ENCODE data around the gene CCK.
"Not testable (repeated sequence)": the region's sequence is repeated elsewhere in the genome, so short reads cannot be mapped to it uniquely, and the experiment has no call there.

CCK gene, protein sequence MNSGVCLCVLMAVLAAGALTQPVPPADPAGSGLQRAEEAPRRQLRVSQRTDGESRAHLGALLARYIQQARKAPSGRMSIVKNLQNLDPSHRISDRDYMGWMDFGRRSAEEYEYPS

GRCh38 chr3:42266085-42266484 lies at the start of gene CCK:
Gene CCK (minus strand): TSS chr3:42266185. CDS start chr3:42263630, 2,555 bp downstream.
- DNase-seq: no peak

GRCh38 chr3:42314411-42314810 lies 48.4 kb upstream of the CCK start:
- DNase-seq: no peak

DNA sequence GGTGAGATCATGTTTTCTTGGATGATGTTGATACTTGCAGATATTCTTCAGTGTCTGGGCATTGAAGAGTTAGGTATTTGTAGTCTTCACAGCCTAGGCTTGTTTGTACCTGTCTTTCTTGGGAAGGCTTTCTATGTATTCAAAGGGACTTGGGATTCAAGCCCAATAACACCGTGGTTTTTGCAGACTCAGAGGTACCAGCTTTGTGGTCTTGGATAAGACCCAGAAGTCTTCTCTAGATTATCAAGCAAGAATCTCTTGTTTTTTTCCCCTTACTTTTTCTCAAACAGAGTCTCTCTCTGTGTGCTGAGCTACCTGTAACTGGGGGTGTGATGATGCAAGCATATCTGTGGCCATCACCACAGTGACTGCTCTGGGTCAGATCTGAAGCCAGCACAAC lies 42.7 kb upstream of the CCK start:
- no peak for DNase-seq

GRCh38 chr3:42306499-42306898 lies 40.5 kb upstream of the CCK start:
- DNase-seq: peak; percentile 23

DNA sequence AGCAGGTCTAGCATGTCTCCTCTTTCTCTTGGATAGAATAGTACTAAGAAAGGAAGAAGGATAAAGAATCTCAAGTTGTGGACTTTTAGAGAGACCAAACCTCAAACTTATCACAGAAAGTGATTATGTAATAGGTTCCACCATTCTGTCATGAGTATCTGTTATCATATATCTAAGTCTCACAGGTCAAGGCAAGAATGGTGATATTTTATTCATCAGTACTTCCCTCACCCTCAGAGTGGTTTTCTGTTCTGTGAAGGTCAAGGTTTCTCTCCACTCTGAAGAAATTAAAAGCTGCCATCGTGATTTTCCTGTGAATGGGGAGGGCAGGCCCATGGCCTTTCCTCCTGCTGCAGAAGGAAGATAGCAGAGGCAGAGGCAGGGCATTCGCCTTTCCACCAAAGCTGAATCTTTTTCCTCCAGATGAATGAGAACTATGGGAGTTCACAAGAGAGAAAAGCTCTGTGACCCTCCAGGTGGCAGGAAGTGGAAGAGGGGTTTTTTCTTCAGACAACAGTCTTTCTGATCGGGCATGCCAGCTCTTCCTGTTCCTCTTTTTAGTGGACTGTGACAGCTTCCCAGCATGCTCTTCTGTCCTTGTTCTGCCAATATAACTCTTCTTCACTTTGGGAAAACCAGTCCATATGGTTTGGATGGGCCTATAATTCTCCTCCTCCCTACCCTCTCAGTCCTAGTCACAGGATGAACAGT lies 37.1 kb upstream of the CCK start:
- no peak for DNase-seq

DNA sequence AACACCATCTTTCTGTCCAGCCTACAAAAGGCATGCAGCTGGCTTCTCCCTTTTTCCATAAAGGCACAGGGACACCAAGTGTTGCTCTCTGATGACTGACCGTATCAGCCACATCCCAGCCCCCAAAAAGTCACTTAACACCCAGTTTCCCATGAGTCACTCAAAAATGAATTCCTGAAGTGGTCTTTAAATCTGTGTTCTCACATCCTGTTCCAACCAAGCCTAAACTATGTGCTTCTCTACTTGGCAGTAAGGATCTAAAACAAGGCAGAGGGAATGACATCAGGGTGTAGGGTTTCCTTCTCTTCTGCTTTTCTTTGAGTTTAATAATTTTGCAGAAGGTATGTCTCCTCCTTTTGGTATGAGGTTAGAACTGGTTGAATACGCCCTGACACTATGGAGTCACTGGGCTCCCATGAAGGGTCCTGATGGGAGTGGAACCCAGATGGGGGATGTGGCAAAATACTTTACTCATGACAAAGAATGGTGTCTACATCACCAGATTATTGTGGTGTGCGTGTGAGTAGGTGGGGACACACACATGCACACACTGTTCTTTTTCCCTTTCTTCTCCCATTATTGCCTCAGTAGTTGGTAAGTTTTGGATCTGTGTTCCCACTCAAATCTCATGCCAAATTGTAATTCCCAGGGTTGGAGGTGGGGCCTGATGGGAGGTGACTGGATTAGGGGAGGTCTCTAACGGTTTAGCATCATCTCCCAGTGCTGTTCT lies 35.6 kb upstream of the CCK start:
- no peak for DNase-seq

DNA sequence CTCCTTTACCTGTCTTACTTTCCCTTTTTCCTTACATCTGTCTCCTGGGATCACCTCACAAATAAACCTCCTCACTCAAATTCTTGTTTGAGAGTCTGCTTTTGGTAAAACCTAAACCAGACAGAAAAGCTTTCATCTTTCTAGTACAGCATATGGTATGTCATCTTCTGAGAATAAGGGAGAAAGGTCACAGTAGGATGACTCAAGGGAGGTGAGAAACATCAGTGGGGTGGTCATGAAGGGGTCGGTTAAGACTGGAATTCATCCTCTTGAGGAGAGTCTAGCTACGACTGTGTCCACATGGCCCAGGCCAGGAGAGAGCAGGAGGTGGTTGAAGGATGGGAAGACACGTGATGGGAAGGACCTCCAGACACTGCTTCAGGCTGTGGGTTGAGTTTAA lies 34.8 kb upstream of the CCK start:
- no peak for DNase-seq

DNA sequence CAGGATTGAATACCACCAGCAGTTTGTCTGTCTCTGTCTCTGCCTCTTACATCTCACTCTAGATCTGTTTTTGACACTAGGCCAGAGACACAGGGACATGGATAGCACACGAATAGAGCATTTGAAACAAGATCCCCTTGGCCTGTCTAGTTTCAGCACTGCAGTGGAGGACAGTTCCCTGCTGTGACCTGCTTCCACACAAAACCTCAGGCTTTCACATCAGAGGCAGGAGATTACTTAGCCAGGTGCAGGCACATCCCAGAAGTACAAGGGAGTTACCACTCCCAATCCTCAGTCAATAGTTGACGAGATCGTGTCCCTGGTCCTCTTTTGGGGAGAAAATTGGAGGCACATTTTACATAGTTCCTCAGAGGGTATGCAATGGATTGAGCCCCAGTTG lies 34.0 kb upstream of the CCK start:
- peak; percentile 48 for DNase-seq

- DNase-seq: no peak
Measured at GRCh38 chr3:42298259-42298658, 32.3 kb upstream of the CCK start.

DNA sequence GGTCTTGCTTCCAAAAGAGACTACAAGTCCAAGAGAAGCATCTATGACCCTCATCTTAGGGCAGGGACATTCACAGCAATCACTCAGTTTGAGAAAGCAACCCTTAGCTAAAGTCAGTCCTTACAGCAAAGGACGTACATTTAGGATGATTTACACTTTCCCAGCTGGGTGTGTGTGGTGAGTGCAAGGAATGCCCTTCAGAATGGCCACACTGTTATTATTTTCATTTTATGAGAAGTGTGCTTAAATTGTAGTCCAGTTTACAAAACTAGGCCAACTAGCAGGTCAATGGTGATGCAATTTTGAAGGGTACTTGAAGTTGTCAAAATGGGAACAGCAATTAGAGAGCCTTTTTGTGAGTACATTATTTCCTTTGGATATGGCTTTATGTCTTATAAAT lies 26.0 kb upstream of the CCK start:
- no peak for DNase-seq

DNA sequence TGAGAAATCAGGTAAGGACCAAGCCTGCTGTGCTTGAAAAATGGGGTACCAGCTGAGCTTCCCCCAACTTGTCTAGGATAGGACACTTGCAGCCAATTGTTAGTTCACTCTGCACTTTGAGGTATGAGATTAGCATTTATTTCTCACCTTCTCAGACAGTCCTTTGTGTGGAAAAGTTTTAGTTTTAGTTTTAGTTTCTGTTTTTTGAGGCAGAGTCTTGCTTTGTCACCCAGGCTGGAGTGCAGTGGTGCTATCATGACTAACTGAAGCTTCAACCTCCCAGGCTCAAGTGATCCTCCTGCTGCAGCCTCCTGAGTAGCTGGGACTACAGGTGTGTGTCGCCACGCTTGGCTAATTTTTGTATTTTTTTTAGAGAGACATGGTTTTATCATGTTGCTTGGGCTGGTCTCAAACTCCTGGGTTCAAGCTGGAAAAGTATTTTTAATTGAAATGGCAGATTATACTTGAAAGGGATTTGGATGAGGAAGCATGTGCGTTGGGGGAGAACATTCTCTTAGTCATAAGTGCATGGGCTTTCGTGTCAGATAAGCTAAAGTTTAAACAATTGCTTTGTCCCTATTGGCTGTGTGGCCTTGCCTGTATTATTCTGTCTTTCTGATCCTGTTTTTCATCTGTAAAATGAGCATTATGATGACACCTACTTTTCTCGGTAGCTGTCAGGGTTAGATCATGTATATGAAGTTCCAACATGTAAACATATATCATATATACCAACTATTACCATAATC lies 25.2 kb upstream of the CCK start:
- peak; percentile 13 for DNase-seq

DNA sequence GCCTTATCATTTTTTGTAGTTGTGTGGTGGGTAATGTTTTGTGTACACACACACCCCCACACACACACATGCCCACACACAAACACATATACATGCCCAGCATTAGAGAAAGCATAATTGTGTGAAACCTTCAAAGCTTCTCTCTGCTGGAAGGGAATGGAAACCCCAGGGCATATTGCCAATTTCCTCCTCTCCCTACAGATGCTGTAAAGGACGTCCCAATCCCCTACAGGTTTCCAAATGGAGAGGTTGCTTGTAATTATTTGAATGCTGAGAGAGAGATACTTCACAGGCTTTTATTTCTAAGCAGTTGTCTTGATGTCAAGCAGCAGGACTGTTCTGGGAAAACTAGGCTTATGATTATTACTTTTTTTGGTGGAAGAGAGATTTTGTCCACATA lies 23.0 kb upstream of the CCK start:
- no peak for DNase-seq

DNA sequence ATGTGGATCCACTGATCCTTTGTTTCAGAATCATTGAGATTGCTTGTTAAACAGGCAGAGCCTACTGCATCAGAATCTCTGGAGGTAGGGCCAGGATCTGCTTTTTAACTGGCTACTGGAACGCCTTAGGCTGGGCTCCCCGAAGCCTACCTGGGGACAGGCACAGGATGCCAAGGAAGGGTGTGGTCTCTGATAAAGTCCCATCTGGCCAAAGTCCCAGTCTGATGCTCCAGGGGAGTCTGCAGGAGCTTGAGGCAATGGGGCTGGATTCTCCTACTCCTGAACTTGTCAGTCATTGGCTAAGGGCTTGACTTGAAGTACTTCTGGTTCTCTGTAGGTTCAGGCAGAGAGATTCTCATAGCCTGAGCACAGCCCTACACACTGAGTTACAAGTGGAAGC lies 22.4 kb upstream of the CCK start:
- no peak for DNase-seq

DNA sequence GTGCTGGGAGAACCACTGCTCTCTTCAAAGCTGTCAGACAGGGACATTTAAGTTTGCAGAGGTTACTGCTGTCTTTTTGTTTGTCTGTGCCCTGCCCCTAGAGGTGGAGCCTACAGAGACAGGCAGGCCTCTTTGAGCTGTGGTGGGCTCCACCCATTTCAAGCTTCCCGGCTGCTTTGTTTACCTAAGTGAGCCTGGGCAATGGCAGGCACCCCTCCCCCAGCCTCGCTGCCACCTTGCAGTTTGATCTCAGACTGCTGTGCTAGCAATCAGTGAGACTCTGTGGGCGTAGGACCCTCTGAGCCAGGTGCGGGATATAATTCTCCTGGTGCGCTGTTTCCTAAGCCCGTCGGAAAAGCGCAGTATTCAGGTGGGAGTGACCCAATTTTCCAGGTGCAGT lies 21.4 kb upstream of the CCK start:
- not testable (repeated sequence) for DNase-seq

DNA sequence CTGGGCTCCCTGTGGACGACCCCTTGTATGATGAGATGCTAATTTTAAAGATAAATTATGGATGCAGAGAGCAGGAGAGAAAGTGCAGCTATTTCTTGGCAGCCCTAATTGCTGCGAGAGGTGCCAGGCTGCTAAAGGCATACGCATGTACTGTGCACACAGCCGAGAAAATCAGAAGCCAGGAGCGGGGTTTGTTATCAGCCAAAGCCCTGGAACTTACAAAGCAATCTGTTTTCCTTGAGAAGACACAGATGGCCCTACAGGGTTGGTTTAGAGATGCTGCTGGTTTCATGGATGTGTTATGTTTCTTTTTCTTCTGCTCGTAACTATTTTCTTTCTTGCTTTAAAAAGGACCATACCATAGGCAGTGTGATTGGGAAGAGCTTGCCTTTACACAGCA lies 11.7 kb upstream of the CCK start:
- no peak for DNase-seq

DNA sequence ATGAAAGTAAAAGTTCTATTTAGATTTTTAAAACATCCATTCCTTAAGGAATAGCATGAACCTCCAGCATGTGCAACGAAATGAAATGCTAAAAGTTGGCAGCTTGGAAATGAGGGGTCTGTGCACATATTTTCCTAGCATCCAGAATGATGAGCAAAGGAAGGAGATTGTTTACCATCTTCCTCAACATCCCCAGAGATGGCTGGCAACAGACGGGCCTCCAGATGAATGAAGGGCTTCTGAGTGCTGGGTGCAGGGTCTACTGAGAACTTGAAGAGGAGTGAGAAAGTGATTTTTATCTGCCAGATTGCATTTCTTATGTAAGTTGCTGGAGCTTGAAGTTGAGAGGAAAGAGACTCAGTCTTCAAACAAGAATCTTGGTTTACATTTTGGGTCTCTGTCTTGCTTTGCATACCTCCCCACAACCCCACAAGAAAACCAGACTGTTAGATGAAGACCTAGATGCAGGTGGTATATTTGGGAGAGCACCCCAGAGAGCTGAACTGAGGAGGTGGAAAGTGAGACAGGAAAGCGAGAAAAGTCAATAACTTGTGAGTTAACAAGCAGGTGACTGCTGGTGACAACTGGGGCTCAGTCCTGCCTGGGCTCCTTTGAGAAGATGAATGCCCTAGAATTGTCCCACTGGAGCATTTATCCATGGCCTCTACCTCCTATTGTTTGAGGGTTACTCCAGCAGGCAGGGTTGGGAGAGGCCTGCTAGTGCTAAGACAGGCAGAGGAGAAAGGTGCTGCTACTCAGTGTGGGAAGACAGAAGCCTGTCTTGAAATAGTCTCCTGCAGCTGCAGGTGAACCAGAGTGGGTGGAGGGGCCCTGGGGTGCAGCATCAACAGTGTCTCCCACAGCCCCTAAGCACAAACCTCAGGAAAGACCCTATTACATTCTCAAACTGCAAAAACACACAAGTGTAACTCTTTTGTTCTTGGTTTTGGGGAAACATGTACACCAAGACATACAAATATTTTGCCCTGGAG lies 10.5 kb upstream of the CCK start:
- no peak for DNase-seq

- DNase-seq: no peak
Measured at GRCh38 chr3:42275217-42275616, 9.2 kb upstream of the CCK start.

GRCh38 chr3:42274266-42274665 lies 8.3 kb upstream of the CCK start:
- DNase-seq: no peak

GRCh38 chr3:42273361-42273760 lies 7.4 kb upstream of the CCK start:
- no peak for DNase-seq

DNA sequence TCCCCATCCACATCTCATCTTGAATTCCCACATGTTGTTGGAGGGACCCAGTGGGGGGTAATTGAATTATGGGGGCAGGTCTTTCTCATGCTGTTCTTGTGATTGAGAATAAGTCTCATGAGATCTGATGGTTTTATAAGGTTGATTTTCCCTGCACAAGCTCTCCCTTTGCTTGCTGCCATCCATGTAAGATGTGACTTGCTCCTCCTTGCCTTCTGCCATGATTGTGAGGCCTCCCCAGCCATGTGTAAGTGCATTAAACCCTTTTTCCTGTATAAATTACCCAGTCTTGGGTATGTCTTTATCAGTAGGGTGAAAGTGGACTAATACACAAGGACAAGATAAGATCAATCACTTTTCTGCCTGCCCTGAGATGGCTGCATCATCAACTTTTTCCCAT lies 5.8 kb upstream of the CCK start:
- DNase-seq: no peak

DNA sequence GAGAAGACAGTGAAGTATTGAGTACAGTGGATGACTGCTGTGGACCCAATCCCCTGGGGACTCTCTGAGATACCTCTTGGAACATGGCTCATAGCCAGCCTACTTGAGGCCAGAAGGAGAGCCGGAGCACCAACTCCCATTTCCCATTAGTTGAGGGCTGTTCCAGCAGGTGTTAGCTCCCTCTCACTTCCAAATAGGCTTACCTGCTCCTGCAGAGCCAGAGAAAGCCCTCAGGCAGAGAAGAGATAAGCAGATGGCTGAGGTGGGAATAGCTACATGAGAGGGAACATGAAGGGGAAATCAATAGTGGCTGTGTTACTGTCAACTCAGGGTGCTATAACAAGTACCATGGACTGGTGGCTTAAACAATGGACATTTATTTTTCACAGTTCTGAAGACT lies 4.6 kb upstream of the CCK start:
- DNase-seq: no peak

DNA sequence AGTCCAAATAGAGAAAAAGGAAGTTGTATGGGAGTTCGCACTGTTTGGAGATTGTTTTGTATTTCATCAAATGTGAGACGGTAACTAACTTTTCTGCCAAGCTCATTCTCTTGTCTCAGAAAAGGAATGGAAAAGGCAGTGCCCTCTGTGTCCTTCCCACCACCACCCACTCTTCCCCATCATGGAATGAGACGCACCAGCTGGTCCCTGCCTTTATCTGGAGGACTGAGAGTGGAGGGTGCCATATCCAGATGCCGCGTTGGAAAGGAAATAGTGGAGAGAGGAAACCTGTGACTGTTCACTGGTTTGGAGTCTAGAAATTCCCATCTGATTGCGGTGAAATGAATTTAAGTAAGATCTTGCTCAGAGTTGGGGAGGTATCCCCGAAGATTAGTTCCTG lies 3.7 kb upstream of the CCK start:
- no peak for DNase-seq

GRCh38 chr3:42267878-42268277 lies 1.9 kb upstream of the CCK start:
- no peak for DNase-seq
